ENCODE results near the gene LAMTOR3.

LAMTOR3 gene

GRCh38 chr4:99828477-99828876 is 65.8 kb downstream of the LAMTOR3 start:
- DNase-seq: no peak
